Body of pancreas (tissue), 4 donors: ENCODE data around the gene SEC23IP. TPM values are rescaled to one million over a fixed set of nuclear protein-coding genes. Genes with fewer than 3 reads are reported as not detected.

Experiments used
- ATAC-seq: fragments of 150-250 bp; one replicate; pipeline ENCODE4 v1.9.1; 2016
- DNase-seq, 4 donors: peaks; one replicate each; pipeline ENCODE4 v3.0.0-alpha.2; 2019
- H3K27ac ChIP-seq, 4 donors: fragments of 200-600 bp; sonication (generic); 1 replicate in 3 of 4; 2 replicates in 1 of 4; pipeline versions ENCODE4 v1.5.1 to v1.6.1; 2016 to 2019; ENCODE audit warnings: mild to moderate bottlenecking in 1 of 4, mixed read lengths in 1 of 4, moderate library complexity in 1 of 4
- H3K27me3 ChIP-seq, 2 donors: fragments of 200-600 bp; sonication (generic); one replicate each; pipeline ENCODE4 v1.6.0; 2016; ENCODE audit warnings: mild to moderate bottlenecking in 1 of 2
- H3K36me3 ChIP-seq, 2 donors: fragments of 200-600 bp; sonication (generic); replicated peaks in 1 of 2; 2 replicates each; pipeline ENCODE4 v1.5.1; 2016; ENCODE audit warnings: low read depth in 2 of 2; ENCODE audit not compliant: insufficient read depth in 1 of 2
- H3K4me1 ChIP-seq: fragments of 200-600 bp; sonication (generic); one replicate; pipeline ENCODE4 v1.6.0; 2016
- H3K4me3 ChIP-seq, 2 donors: fragments of 200-600 bp; sonication (generic); 1 replicate in 1 of 2; 2 replicates in 1 of 2; pipeline ENCODE4 v1.5.1; 2016 to 2019
- H3K9me3 ChIP-seq, 3 donors: fragments of 200-600 bp; sonication (generic); 1 replicate in 2 of 3; 2 replicates in 1 of 3; pipeline ENCODE4 v1.5.1; 2016
- POLR2A ChIP-seq, 3 donors: fragments of 450-650 bp; IDR thresholded peaks; one replicate each; pipeline ENCODE4 v1.6.1; 2016; ENCODE audit warnings: antibody characterized with exemption in 3 of 3, mild to moderate bottlenecking in 2 of 3
- WGBS, 2 donors: methylation state at CpG; one replicate each; pipeline ENCODE4 v1.1.5; 2017; 5-methylcytosine and 5-hydroxymethylcytosine counted together
- intact Hi-C: fragments of 100-400 bp; cut with DNase I; formaldehyde crosslinking; loops from one replicate; pipeline ENCODE4 v1.15.1; 2023
- total RNA-seq, 2 donors: library from RNA; depleted of rRNA; stranded (reverse); fragments of >200 nt; gene quantifications; one replicate each; pipeline ENCODE4 v1.1.0, GENCODE V29; 2016
- TF ChIP-seq, protein P1 (sequence below), 7 experiments: fragments of 450-650 bp in 4 of 7; fragments of 200-600 bp in 3 of 7; sonication (generic) in 3 of 7; IDR thresholded peaks; one replicate each; pipeline ENCODE4 v1.5.1; 2016 to 2019; ENCODE audit warnings: antibody characterized with exemption in 7 of 7

Gene SEC23IP
- total RNA-seq, 2 donors from 2014 or later, result 10.1 to 24.1 TPM

DNA sequence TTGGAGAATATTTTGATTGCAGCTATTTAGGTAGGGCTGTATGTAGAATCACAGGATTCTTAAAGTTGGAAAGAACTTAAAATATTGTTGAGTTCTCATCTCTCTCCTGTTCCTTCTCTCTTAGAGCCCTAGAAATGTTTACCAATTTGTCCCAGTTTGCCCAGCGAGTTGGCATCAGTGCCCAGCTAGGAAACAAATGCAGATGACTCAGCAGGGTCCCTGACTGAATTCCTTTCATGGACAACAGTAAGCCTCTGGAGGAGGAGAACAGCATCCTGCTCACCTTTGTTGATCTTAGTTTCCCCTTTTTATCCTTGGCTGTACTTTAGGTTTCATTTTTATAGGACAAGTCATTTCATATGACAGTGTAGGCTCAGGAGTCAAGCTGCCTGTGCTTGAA is 89.3 kb downstream of the SEC23IP start:
- no peak for ATAC-seq
- H3K9me3 ChIP-seq, result no peaks in the 10 kb centered on the region
- intact Hi-C loops, result no loop called here
- TF ChIP-seq POLR2A (IDR thresholded peaks at IDR 0.05), result no peak
- TF ChIP-seq, protein P1, sequence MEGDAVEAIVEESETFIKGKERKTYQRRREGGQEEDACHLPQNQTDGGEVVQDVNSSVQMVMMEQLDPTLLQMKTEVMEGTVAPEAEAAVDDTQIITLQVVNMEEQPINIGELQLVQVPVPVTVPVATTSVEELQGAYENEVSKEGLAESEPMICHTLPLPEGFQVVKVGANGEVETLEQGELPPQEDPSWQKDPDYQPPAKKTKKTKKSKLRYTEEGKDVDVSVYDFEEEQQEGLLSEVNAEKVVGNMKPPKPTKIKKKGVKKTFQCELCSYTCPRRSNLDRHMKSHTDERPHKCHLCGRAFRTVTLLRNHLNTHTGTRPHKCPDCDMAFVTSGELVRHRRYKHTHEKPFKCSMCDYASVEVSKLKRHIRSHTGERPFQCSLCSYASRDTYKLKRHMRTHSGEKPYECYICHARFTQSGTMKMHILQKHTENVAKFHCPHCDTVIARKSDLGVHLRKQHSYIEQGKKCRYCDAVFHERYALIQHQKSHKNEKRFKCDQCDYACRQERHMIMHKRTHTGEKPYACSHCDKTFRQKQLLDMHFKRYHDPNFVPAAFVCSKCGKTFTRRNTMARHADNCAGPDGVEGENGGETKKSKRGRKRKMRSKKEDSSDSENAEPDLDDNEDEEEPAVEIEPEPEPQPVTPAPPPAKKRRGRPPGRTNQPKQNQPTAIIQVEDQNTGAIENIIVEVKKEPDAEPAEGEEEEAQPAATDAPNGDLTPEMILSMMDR (IDR thresholded peaks at IDR 0.05), result no peak
- no peak overlapping the region for H3K27ac ChIP-seq
- H3K4me3 ChIP-seq, result no peak overlapping the region
- WGBS, 2 donors, result 22 to 42% methylated on average over 1 of the region's 1 CpG
- H3K4me1 ChIP-seq, result no peaks in the 10 kb centered on the region
- H3K27me3 ChIP-seq, result no peaks in the 10 kb centered on the region
- DNase-seq, result peak in 1 of 4 donors; percentile 25
- no peaks in the 10 kb centered on the region for H3K36me3 ChIP-seq

- Histone ChIP-seq H3K4me3 (no peak overlapping the region), H3K27ac (no peak overlapping the region), H3K9me3 (no peaks in the 10 kb centered on the region), H3K4me1 (no peaks in the 10 kb centered on the region), H3K36me3 (no peaks in the 10 kb centered on the region), H3K27me3 (no peaks in the 10 kb centered on the region)
- 71 to 100% methylated on average over 1 of the region's 1 CpG for WGBS, 2 donors
- intact Hi-C loops, result no loop called here
- ATAC-seq (no peak), DNase-seq (no peak)
- TF ChIP-seq, protein P1 (IDR thresholded peaks at IDR 0.05), result no peak
- no peak for TF ChIP-seq POLR2A (IDR thresholded peaks at IDR 0.05)
These were observed 95.8 kb downstream of the SEC23IP start for GRCh38 chr10:119988333-119988732.

DNA sequence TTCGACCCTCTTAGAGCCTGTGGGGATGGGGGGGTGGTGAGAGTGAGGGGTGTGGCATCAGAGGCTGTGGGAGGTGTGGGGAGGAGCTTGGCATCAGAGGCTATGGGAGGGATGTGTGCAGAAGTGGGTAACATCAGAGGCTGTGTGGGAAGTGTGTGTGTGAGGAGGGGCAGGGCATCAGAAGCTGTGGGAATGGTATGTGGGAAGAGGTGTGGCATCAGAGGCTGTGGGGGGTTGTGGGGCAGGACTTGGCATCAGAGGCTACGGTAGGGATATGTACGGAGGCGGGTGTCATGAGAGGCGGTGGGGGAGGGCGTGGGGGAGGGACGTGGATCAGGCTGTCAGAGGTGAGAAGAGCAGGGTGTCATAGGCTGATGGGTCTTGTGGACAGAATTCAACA is 97.4 kb downstream of the SEC23IP start:
- H3K27me3 ChIP-seq, result no peaks in the 10 kb centered on the region
- TF ChIP-seq POLR2A (IDR thresholded peaks at IDR 0.05), result no peak
- TF ChIP-seq, protein P1 (IDR thresholded peaks at IDR 0.05), result no peak
- ATAC-seq, result no peak
- 51 to 53% methylated on average over 6 to 7 of the region's 7 CpGs for WGBS, 2 donors
- H3K9me3 ChIP-seq, result no peaks in the 10 kb centered on the region
- H3K36me3 ChIP-seq, result no peaks in the 10 kb centered on the region
- no peak for DNase-seq
- H3K27ac ChIP-seq, result no peak overlapping the region
- intact Hi-C loops, result no loop called here
- no peaks in the 10 kb centered on the region for H3K4me1 ChIP-seq
- H3K4me3 ChIP-seq, result no peak overlapping the region

DNA sequence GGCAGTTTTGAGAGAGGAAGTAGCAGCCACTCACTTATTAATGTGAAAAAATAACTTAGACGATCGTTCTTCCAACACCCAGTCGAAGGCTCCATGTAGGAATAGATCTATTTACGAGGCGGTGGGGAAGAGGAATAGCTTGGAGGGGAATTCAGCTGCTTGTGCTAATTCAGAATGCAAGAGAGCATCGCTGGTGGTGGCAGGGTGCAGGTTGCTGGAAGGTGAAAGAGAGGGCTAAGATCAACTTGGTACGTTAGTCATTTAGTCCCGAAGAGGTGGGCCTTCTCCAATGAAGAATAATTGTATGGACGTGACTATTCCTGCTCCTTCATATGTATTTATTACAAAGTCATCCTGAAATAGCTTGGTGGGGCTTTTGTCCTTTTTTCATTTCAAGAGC is 98.5 kb downstream of the SEC23IP start:
- no peak for TF ChIP-seq POLR2A (IDR thresholded peaks at IDR 0.05)
- TF ChIP-seq, protein P1 (IDR thresholded peaks at IDR 0.05), result no peak

GRCh38 chr10:119991816-119992215 is 99.3 kb downstream of the SEC23IP start:
- 92% methylated on average over 2 of the region's 2 CpGs for WGBS, 2 donors
- TF ChIP-seq, protein P1 (IDR thresholded peaks at IDR 0.05), result no peak
- TF ChIP-seq POLR2A (IDR thresholded peaks at IDR 0.05), result no peak
- Histone ChIP-seq H3K27me3 (no peaks in the 10 kb centered on the region), H3K4me1 (no peaks in the 10 kb centered on the region), H3K27ac (no peak overlapping the region), H3K36me3 (no peaks in the 10 kb centered on the region), H3K9me3 (no peaks in the 10 kb centered on the region), H3K4me3 (no peak overlapping the region)
- no peak for DNase-seq
- no peak for ATAC-seq
- intact Hi-C loops, result no loop called here

More for the DNA sequence above, 98.5 kb downstream of the SEC23IP start:
- ATAC-seq (no peak), DNase-seq (no peak)
- Histone ChIP-seq H3K36me3 (no peaks in the 10 kb centered on the region), H3K27ac (no peak overlapping the region), H3K27me3 (no peaks in the 10 kb centered on the region), H3K9me3 (no peaks in the 10 kb centered on the region), H3K4me1 (no peaks in the 10 kb centered on the region), H3K4me3 (no peak overlapping the region)
- intact Hi-C loops, result no loop called here
- WGBS, 2 donors, result 55 to 60% methylated on average over 9 of the region's 9 CpGs
